Mucosa of stomach (tissue), 1 donor: ENCODE measurements around the gene JAKMIP1.
"Not testable (repeated sequence)": the region's sequence is repeated elsewhere in the genome, so short reads cannot be mapped to it uniquely, and the experiment has no call there.

Experiments
- H3K27me3 ChIP-seq: one replicate; pipeline ENCODE4 v1.7.0; 2013; ENCODE audit warnings: mild to moderate bottlenecking, low read length; ENCODE audit not compliant: control insufficient read depth, insufficient read depth
- H3K36me3 ChIP-seq: one replicate; pipeline ENCODE4 v1.7.0; 2013; ENCODE audit warnings: low read length; ENCODE audit not compliant: control insufficient read depth, insufficient read depth
- H3K4me1 ChIP-seq: one replicate; pipeline ENCODE4 v1.7.0; 2013; ENCODE audit warnings: mild to moderate bottlenecking, low read length; ENCODE audit not compliant: control insufficient read depth, insufficient read depth
- H3K4me3 ChIP-seq: one replicate; pipeline ENCODE4 v1.7.0; 2013; ENCODE audit warnings: low read length
- H3K9ac ChIP-seq: one replicate; pipeline ENCODE4 v1.7.0; 2013; ENCODE audit warnings: mild to moderate bottlenecking, low read length, moderate library complexity
- H3K9me3 ChIP-seq: one replicate; pipeline ENCODE4 v1.7.0; 2013; ENCODE audit warnings: mild to moderate bottlenecking, low read length, moderate library complexity; ENCODE audit not compliant: control insufficient read depth
- donor health status: Pancreatic carcinoma.

JAKMIP1 gene

DNA sequence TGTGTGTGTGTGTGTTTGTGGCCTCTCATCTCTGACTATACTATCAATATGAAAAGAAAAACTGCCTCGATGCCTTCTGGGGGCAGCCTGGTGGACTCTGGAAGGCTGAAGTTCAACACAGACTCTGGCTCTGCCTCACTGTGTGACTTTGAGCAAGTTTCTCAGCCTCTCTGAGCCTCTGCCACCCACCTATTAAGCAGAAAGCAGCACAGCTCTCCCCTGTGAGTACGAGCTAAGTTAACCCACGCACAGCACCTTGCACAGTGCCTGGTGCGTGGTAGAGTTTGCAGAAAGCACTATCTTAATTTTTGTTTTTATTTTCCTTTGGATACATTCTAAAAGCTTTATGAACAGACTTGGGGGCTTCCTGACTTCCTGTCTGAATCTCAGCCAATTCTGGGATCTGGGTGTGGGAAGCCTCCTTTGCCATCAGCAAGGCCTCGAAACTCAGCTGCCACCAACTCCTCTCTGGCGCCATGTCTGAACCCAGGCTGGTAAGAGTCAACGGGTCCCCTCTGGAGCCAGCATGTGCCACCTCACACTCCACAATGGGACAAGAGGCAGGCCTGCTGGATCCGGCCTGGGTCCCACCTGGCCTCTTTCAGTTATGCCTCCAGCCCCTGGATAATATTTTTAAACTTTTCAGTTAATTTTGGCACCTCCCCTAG, 57.3 kb downstream of the JAKMIP1 start:
- Histone ChIP-seq H3K27me3 (no peaks in the 10 kb centered on the region), H3K4me1 (no peaks in the 10 kb centered on the region), H3K4me3 (no peak overlapping the region), H3K9ac (no peak overlapping the region), H3K36me3 (no peaks in the 10 kb centered on the region), H3K9me3 (no peaks in the 10 kb centered on the region)

GRCh38 chr4:6142511-6142910, 57.8 kb downstream of the JAKMIP1 start:
- Histone ChIP-seq H3K27me3 (no peaks in the 10 kb centered on the region), H3K9me3 (no peaks in the 10 kb centered on the region), H3K36me3 (no peaks in the 10 kb centered on the region), H3K9ac (no peak overlapping the region), H3K4me1 (no peaks in the 10 kb centered on the region), H3K4me3 (no peak overlapping the region)

DNA sequence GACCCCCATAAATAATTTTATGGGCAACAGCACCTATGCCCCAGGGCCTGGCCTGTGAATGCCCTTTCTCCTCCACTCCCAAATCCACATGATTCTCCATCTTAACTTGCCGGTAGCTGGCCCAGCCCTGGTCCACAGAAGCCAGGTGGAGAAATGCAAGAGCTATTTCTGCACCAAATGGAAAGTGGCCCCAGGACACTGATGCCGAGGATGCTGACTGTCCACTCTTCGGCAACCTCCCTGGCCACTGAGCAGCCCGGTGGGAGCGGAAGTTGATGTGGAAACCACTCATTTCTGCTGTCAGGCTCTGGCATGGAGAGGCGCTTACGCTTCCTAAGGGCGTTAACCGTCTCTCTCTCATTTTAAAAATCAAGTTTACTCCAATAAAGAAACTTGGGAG, 58.8 kb downstream of the JAKMIP1 start:
- Histone ChIP-seq H3K36me3 (no peaks in the 10 kb centered on the region), H3K9ac (no peak overlapping the region), H3K9me3 (no peaks in the 10 kb centered on the region)

GRCh38 chr4:6141021-6141420, 59.3 kb downstream of the JAKMIP1 start:
- H3K9me3 ChIP-seq, H3K4me3 ChIP-seq, H3K9ac ChIP-seq, H3K27me3 ChIP-seq, H3K36me3 ChIP-seq, H3K4me1 ChIP-seq: not testable (repeated sequence)

More for the DNA sequence above, 58.8 kb downstream of the JAKMIP1 start:
- Histone ChIP-seq H3K27me3 (no peaks in the 10 kb centered on the region), H3K4me1 (no peaks in the 10 kb centered on the region), H3K4me3 (no peak overlapping the region)

DNA sequence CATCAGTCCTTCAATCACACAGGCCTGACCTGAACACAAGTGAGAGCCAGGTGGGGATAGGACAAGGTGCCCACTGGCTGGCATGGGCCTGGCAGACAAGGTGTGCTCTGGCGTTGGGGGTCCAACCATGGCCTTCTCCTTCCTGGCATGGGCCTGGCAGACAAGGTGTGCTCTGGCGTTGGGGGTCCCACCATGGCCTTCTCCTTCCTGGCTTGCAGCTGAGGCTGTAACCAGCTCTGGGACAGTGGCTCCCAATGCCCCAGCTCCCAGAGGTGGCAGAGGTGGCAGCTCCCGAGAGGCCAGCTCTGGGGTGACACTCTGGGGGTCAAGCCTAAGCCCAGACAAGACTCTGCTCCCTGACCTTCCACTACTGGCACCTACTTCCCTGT, 62.6 kb downstream of the JAKMIP1 start:
- Histone ChIP-seq H3K9ac (no peak overlapping the region), H3K27me3 (no peaks in the 10 kb centered on the region), H3K4me3 (no peak overlapping the region), H3K4me1 (no peaks in the 10 kb centered on the region), H3K36me3 (no peaks in the 10 kb centered on the region), H3K9me3 (no peaks in the 10 kb centered on the region)

DNA sequence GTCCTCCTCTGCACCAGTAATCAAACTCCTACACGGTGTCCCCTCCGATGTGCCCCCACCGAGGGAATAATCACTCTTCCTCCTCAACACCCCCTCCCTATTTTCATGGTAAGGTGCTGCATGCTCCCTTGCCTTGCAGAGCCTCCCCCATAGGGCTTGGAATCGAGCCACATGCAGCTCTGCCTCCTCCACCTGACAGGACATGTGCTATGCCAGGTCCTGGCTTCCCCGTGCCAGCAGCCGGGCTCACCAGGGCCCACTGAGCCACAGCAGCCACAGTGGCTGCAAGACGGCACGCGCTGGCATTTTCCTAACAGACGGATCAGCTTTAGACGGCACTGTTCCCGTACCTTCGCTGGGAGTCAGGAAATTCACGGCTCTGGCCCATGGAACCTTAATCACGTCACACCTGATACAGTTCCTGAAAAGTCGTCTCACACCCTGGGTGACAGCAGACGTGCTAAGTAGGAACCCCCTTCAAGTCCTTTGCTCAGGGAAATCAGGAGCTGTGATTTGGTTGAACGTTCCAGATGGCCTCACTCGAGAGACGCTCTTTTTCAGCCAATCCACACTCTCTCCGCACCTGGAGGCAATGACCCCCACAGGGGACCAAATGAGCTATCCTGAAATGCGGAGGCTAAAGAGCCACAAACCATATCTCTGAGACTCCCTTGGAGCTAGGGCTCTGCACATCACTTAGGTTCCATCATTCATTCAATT, 63.2 kb downstream of the JAKMIP1 start:
- Histone ChIP-seq H3K4me1 (no peaks in the 10 kb centered on the region), H3K9ac (no peak overlapping the region), H3K27me3 (no peaks in the 10 kb centered on the region), H3K36me3 (no peaks in the 10 kb centered on the region), H3K4me3 (no peak overlapping the region), H3K9me3 (no peaks in the 10 kb centered on the region)

- Histone ChIP-seq H3K4me1 (no peaks in the 10 kb centered on the region), H3K4me3 (no peak overlapping the region), H3K9ac (no peak overlapping the region), H3K9me3 (no peaks in the 10 kb centered on the region), H3K27me3 (no peaks in the 10 kb centered on the region), H3K36me3 (no peaks in the 10 kb centered on the region)
Observed at GRCh38 chr4:6134612-6135220, 65.6 kb downstream of the JAKMIP1 start.

DNA sequence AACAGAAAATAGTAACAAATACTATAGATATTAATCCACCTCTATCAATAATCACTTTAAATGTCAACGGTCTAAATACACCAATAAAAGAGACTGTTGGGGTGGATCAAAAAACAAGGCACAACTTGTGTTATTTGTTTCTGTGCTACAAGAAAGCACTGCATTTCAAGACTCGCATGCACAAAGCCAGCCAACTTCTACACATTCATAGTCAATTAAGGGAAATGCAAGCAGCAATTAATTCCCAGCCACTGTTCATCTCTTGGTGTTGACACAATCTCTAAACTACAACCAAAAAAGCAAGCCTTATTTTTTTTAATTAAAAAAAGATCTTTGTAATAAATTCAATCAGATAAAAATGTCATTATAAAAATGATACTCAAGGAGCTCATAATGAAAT, 67.6 kb downstream of the JAKMIP1 start:
- no peak overlapping the region for H3K9ac ChIP-seq
- no peaks in the 10 kb centered on the region for H3K9me3 ChIP-seq
- H3K4me1 ChIP-seq: no peaks in the 10 kb centered on the region
- no peaks in the 10 kb centered on the region for H3K27me3 ChIP-seq
- no peak overlapping the region for H3K4me3 ChIP-seq
- no peaks in the 10 kb centered on the region for H3K36me3 ChIP-seq

DNA sequence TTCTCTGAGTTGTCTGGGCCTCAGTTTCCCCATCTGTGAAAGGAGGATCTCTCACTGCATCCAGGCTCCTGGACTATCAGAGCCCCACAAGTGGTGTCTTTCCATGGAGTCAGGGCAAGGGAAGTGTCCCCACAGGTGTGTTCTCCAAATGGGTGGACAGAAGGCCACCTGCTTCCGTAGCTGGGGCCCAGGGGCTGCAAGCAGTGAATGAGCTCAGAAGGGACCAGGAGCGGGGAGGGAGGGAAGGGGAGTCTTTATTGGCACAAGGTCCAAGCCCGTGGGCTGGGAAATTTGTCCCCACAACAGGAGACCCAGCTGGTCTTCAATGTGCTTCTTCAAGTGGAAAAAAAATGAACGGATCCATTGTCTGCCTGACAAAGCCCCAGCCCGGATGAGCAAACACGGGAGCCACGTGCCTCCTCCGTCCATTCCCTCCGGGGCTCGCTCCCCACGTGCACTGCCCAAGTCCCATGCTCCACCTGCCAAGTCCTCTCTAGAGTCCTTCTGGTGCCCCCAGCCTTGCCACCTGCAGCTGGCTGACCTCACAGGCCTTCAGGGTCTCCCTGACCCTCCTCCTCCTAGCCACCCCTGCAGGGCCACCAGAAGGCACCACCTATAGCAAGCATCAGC, 72.0 kb downstream of the JAKMIP1 start:
- Histone ChIP-seq H3K36me3 (no peaks in the 10 kb centered on the region), H3K4me1 (no peaks in the 10 kb centered on the region), H3K9me3 (no peaks in the 10 kb centered on the region), H3K27me3 (no peaks in the 10 kb centered on the region), H3K4me3 (no peak overlapping the region), H3K9ac (no peak overlapping the region)

DNA sequence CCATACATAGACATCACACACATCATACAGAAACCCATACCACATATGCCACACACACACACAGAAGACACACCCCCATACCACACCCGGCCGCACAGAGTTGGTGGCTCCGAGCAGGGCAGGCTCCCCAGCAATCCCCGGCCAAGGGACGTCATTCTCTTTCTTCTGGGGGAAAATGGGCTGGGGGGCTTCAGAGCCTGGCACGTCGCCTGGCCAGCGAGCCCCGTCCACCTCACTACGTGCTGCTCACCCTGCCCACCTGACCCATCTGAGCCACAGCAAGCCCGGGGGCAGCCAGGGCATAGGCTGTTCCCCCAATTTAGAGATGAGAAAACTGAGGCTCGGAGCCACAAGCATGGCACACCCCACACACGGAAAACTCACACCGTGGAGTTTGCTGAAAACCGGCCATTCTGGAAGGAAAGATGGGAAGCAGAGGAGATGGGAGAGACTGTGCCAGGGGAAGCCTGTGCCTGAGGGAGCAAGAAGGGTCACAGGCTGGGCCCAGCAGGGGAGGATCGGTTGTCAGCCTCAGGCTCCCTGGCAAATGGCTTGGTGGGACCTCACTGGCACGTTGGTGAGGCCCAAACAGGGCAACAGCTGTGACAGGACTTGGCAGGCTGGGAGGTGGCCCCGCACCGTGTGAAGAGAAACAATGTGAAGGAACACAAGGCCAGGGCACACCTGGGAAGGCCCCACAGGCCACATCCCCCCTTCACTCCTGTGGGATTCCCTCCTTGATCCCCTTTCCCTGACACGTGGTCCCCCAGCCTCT, 73.2 kb downstream of the JAKMIP1 start:
- Histone ChIP-seq H3K9ac (no peak overlapping the region), H3K27me3 (no peaks in the 10 kb centered on the region), H3K4me1 (no peaks in the 10 kb centered on the region), H3K9me3 (no peaks in the 10 kb centered on the region), H3K4me3 (no peak overlapping the region), H3K36me3 (no peaks in the 10 kb centered on the region)

GRCh38 chr4:6125103-6125651, 75.2 kb downstream of the JAKMIP1 start:
- H3K9me3 ChIP-seq: no peaks in the 10 kb centered on the region
- no peak overlapping the region for H3K9ac ChIP-seq
- H3K36me3 ChIP-seq: no peaks in the 10 kb centered on the region
- no peaks in the 10 kb centered on the region for H3K4me1 ChIP-seq
- H3K4me3 ChIP-seq: no peak overlapping the region
- no peaks in the 10 kb centered on the region for H3K27me3 ChIP-seq
